A673 (cell line): Measurements from ENCODE around the gene TENM3. TPM values are rescaled to one million over a fixed set of nuclear protein-coding genes. Genes with fewer than 3 reads are reported as not detected.

Source experiments
- BruUV-seq: library from RNA; stranded (reverse); fragments of 400-500 nt; replicated peaks from 2 replicates; lab custom pipeline; 2021; lab: Mats Ljungman, UMichigan
- CTCF ChIA-PET: fragments of 300-600 bp; sonication (Branson Sonifier 250); formaldehyde crosslinking; loops from one replicate; lab custom pipeline; 2022; ENCODE audit warnings: antibody characterized with exemption; lab: Charles Lee
- POLR2A ChIA-PET: fragments of 300-600 bp; sonication (Branson Sonifier 250); formaldehyde crosslinking; loops from one replicate; lab custom pipeline; 2022; ENCODE audit warnings: antibody characterized with exemption; ENCODE audit not compliant: low non-redundant PET; lab: Charles Lee
- DNase-seq: peaks from one replicate; pipeline ENCODE4 v3.0.0-alpha.2; 2015; ENCODE audit warnings: low spot score
- H3K27ac ChIP-seq: fragments of 200-600 bp; sonication (generic); 2 replicates; pipeline ENCODE4 v1.5.1; 2016; ENCODE audit warnings: mixed run types, low read depth, mild to moderate bottlenecking, mixed read lengths, antibody characterized with exemption, low read length; ENCODE audit not compliant: poor library complexity, severe bottlenecking
- H3K27me3 ChIP-seq: fragments of 200-600 bp; sonication (generic); replicated peaks from 2 replicates; pipeline ENCODE4 v1.6.1; 2017; ENCODE audit warnings: mixed run types, low read depth, mild to moderate bottlenecking, mixed read lengths, antibody characterized with exemption, low read length; ENCODE audit not compliant: insufficient read depth, poor library complexity
- H3K36me3 ChIP-seq: fragments of 200-600 bp; sonication (generic); 2 replicates; pipeline ENCODE4 v1.6.1; 2016; ENCODE audit warnings: mixed run types, mild to moderate bottlenecking, mixed read lengths, antibody characterized with exemption, low read length; ENCODE audit not compliant: insufficient read depth, poor library complexity, severe bottlenecking
- H3K4me1 ChIP-seq: fragments of 200-600 bp; sonication (generic); 2 replicates; pipeline ENCODE4 v1.6.1; 2017; ENCODE audit warnings: mixed run types, mild to moderate bottlenecking, mixed read lengths, antibody characterized with exemption, low read length; ENCODE audit not compliant: insufficient read depth, poor library complexity, severe bottlenecking
- H3K4me3 ChIP-seq: fragments of 200-600 bp; sonication (generic); 2 replicates; pipeline ENCODE4 v1.5.1; 2016; ENCODE audit warnings: low read depth, mixed run types, mild to moderate bottlenecking, mixed read lengths, low read length; ENCODE audit not compliant: poor library complexity, severe bottlenecking
- H3K9me3 ChIP-seq: fragments of 200-600 bp; sonication (generic); 2 replicates; pipeline ENCODE4 v1.6.1; 2016; ENCODE audit warnings: mixed run types, low read depth, mild to moderate bottlenecking, mixed read lengths, antibody characterized with exemption, low read length; ENCODE audit not compliant: poor library complexity, severe bottlenecking
- CTCF ChIP-seq: fragments of 300-800, 200-600 bp; sonication (generic); conservative IDR thresholded peaks from 2 replicates; pipeline ENCODE4 v1.5.1; 2017; ENCODE audit warnings: low read depth, mild to moderate bottlenecking, antibody characterized with exemption, low read length, moderate library complexity, mixed read lengths
- EZH2 ChIP-seq: fragments of 200-600 bp; sonication (generic); IDR thresholded peaks from 2 replicates; pipeline ENCODE4 v1.6.1; 2017; ENCODE audit warnings: borderline replicate concordance, low read depth, mild to moderate bottlenecking, mixed read lengths, antibody characterized with exemption, low read length; ENCODE audit not compliant: poor library complexity, severe bottlenecking
- intact Hi-C: fragments of 100-400 bp; cut with micrococcal nuclease; formaldehyde crosslinking; loops from one replicate; pipeline ENCODE4 v1.10.0; 2022; ENCODE audit not compliant: unreplicated experiment
- total RNA-seq: library from RNA; stranded (reverse); gene quantifications from 2 replicates; pipeline ENCODE4 v1.2.3, GENCODE V29; 2021

TENM3 gene
- total RNA-seq, 1 experiment from 2014 or later, result 26.4 TPM

GRCh38 chr4:182325397-182325796 is 82.2 kb downstream of the TENM3 start:
- no peak for DNase-seq
- Histone ChIP-seq H3K4me1 (no peaks in the 10 kb centered on the region), H3K36me3 (no peaks in the 10 kb centered on the region), H3K27ac (no peak overlapping the region), H3K4me3 (no peak overlapping the region), H3K27me3 (no peaks in the 10 kb centered on the region), H3K9me3 (no peaks in the 10 kb centered on the region)
- intact Hi-C loops, result no loop called here
- TF ChIP-seq CTCF, result no peak
- no peak for TF ChIP-seq EZH2
- BruUV-seq, result no TSS peak
- ChIA-PET CTCF (no interaction called here), POLR2A (no interaction called here)

GRCh38 chr4:182325848-182326255 is 82.7 kb downstream of the TENM3 start:
- CTCF ChIA-PET, result no interaction called here
- DNase-seq, result no peak
- Histone ChIP-seq H3K27ac (no peak overlapping the region), H3K9me3 (no peaks in the 10 kb centered on the region), H3K4me3 (no peak overlapping the region), H3K27me3 (no peaks in the 10 kb centered on the region), H3K36me3 (no peaks in the 10 kb centered on the region), H3K4me1 (no peaks in the 10 kb centered on the region)
- intact Hi-C loops, result no loop called here
- POLR2A ChIA-PET, result no interaction called here
- no TSS peak for BruUV-seq
- TF ChIP-seq EZH2 (no peak), CTCF (no peak)

GRCh38 chr4:182328505-182328904 is 85.3 kb downstream of the TENM3 start:
- CTCF ChIA-PET, result no interaction called here
- intact Hi-C loops, result no loop called here

GRCh38 chr4:182337366-182337765 is 94.2 kb downstream of the TENM3 start:
- Histone ChIP-seq H3K27me3 (no peaks in the 10 kb centered on the region), H3K27ac (no peak overlapping the region), H3K9me3 (no peaks in the 10 kb centered on the region), H3K4me3 (no peak overlapping the region), H3K4me1 (peaks cover 4% of the 10 kb centered on the region), H3K36me3 (no peaks in the 10 kb centered on the region)
- intact Hi-C loops, result no loop called here
- no peak for DNase-seq
- POLR2A ChIA-PET, result no interaction called here
- TF ChIP-seq CTCF (no peak), EZH2 (no peak)
- no TSS peak for BruUV-seq
- CTCF ChIA-PET, result no interaction called here

More at GRCh38 chr4:182328505-182328904, 85.3 kb downstream of the TENM3 start:
- no peaks in the 10 kb centered on the region for H3K27me3 ChIP-seq
- BruUV-seq, result no TSS peak
- DNase-seq, result no peak
- POLR2A ChIA-PET, result no interaction called here
- H3K4me3 ChIP-seq, result no peak overlapping the region
- H3K4me1 ChIP-seq, result no peaks in the 10 kb centered on the region
- no peaks in the 10 kb centered on the region for H3K36me3 ChIP-seq
- TF ChIP-seq EZH2, result no peak
- no peaks in the 10 kb centered on the region for H3K9me3 ChIP-seq
- no peak overlapping the region for H3K27ac ChIP-seq
